ENCODE data around the gene CELA2B.
"Not testable (repeated sequence)": the region's sequence is repeated elsewhere in the genome, so short reads cannot be mapped to it uniquely, and the experiment has no call there.

The CELA2B gene

DNA sequence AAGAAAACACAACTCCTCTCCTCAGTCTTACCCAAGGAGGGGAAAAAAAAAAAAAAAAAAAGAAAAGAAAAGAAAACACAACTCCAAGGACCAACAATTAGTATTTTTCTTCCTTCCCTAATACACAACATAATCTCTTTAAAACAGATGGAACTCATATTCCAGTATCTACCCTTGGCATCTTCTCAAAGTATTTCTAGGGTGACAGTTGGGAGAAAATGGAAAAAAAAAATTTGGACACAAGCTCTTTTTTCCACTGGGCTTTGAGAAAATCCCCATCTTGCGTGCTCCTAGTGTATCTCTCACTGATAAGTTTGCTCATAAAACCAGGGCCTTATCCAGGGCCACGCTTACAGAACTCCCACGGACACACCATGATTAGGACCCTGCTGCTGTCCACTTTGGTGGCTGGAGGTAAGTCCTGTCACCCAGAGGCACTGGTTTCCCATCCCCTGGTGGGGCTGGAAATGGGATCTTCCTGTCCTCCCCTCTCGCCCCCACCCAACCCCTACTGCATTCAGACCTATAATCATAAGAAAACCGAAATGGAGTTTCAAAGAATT, at the start of gene CELA2B:
Gene CELA2B (plus strand): TSS at position 353 of the 563 bp plus-strand sequence. CDS start 22 bp downstream, at position 375.
- TF ChIP-seq, protein P1, sequence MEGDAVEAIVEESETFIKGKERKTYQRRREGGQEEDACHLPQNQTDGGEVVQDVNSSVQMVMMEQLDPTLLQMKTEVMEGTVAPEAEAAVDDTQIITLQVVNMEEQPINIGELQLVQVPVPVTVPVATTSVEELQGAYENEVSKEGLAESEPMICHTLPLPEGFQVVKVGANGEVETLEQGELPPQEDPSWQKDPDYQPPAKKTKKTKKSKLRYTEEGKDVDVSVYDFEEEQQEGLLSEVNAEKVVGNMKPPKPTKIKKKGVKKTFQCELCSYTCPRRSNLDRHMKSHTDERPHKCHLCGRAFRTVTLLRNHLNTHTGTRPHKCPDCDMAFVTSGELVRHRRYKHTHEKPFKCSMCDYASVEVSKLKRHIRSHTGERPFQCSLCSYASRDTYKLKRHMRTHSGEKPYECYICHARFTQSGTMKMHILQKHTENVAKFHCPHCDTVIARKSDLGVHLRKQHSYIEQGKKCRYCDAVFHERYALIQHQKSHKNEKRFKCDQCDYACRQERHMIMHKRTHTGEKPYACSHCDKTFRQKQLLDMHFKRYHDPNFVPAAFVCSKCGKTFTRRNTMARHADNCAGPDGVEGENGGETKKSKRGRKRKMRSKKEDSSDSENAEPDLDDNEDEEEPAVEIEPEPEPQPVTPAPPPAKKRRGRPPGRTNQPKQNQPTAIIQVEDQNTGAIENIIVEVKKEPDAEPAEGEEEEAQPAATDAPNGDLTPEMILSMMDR (IDR thresholded peaks at IDR 0.05; ENCODE audit: insufficient read depth, low read depth, low read length, missing control alignments) = no peak
- no peak within 1 kb of the TSS for H3K4me3 ChIP-seq (ENCODE audit: low read depth, low read length)
- DNase-seq (ENCODE audit: low read depth) = no peak

DNA sequence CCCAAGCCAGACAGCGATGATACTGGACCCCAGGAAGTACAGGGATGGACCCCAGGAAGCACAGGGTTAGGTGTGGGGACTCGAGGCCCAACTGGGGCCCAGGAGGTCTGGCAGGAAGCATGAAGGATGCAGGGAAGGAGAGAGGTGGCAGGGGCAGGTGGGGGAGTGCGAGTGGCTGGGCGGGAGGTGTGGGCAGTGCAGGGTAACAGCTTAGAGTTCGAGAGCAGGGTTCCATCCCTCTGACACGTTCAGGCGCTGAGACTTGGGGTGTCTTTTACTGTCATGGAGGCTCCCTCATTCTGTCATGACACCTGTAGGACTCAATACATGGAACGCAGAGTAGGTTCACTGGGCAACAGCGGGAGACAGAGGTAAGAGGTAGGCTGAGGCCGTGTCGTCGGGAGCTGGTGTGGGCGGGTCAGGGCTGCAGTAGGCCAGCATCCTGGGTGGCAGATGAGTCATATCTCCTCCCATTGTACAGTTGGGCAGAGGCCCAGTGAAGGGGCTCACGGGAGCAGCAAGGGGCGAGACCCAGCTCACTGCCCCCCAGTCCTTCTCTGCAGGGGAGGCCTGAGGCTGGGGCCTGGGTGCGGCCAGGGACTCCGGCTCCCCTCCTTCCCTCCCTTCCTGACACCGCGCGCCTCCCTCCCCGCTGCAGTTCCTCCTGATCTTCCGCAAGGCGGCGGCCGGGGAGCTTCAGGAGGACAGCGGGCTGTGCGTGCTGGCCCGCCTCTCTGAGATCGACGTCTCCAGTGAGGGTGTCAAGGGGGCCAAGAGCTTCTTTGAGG, 49.2 kb upstream of the CELA2B start:
- no peak for DNase-seq (ENCODE audit: low read depth)
- TF ChIP-seq, protein P1 (IDR thresholded peaks at IDR 0.05; ENCODE audit: insufficient read depth, low read depth, low read length, missing control alignments) = no peak
- no peak overlapping the region for H3K4me3 ChIP-seq (ENCODE audit: low read depth, low read length)

DNA sequence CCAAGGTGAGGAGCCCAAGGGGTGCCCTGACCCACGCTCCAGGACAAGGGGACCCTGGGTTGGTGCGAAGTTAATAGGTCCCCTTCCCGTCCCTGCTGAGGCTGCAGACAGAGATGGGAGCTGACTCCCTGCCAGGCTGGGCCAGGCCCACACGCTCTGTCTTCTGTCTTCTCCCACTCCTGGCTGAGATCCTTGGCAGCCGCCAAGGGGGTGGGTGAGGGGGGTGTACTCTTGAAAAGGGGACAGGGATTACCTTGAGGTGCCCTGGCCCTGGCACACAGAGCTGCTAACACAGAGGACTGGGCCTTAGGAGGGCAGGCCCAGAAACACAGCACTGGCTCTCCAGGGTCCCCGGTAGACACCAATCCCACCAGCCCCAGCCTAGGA, 48.6 kb upstream of the CELA2B start:
- no peak overlapping the region for H3K4me3 ChIP-seq (ENCODE audit: low read depth, low read length)
- TF ChIP-seq, protein P1 (IDR thresholded peaks at IDR 0.05; ENCODE audit: insufficient read depth, low read depth, low read length, missing control alignments) = no peak
- no peak for DNase-seq (ENCODE audit: low read depth)

DNA sequence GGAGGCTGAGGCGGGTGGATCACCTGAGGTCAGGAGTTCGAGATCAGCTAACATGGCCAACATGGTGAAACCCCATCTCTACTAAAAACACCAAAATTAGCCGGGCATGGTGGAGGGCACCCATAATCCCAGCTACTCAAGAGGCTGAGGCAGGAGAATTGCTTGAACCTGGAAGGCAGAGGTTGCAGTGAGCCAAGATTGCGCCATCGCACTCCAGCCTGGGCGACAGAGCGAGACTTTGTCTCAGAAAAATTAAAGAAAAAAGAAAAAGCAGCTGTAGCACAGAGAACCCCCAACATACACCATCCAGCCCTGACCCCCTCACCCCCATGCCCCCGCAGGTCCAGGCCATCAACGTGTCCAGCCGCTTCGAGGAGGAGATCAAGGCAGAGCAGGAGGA, 47.7 kb upstream of the CELA2B start:
- DNase-seq (ENCODE audit: low read depth); H3K4me3 ChIP-seq (ENCODE audit: low read depth, low read length): not testable (repeated sequence)

DNA sequence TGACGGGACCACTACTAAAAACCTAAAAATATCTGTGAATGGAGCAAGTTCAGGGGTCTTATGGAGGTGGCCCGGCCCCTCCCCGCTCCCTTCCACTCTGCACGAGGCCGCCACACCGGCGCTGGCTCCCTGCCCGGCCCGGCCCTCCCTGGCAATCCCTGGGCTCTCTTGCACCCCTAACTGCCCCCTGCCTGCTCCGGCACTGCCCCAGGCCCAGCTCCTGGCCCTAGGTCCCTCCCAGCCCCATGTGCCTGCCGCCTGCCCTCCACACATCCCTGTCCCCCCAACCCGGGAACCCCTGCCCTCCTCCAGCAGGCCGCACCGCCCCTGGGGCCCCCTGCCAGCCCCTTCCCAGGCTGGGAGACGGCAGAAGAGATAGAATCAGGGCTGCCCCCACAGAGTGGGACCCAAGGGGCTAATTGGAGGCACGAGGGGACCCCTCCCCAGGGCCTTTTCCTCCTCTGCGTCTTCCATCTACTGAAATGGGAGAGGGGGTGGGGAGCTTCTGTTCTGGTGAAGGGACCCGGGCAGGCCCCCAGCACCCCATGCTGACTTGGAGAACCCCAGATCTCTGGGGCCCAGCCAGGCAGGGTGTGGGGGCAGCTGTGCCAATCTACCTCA, 47.0 kb upstream of the CELA2B start:
- TF ChIP-seq, protein P1 (IDR thresholded peaks at IDR 0.05; ENCODE audit: insufficient read depth, low read depth, low read length, missing control alignments) = no peak
- DNase-seq (ENCODE audit: low read depth) = no peak
- no peak overlapping the region for H3K4me3 ChIP-seq (ENCODE audit: low read depth, low read length)

DNA sequence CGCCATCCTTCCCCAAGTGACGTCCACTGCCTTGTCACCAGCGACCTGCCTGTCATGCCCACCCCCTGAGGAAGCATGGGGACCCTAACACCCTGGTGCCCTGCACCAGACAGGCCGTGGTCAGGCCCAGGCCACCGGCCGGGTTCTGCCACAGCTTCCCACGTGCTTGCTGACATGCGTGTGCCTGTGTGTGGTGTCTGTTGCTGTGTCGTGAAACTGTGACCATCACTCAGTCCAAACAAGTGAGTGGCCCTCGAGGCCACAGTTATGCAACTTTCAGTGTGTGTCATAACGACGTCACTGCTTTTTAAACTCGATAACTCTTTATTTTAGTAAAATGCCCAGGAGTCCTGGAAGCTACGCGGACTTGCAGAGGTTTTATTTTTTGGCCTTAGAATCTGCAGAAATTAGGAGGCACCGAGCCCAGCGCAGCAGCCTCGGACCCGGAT, 46.2 kb upstream of the CELA2B start:
- DNase-seq (ENCODE audit: low read depth) = no peak
- TF ChIP-seq, protein P1 (IDR thresholded peaks at IDR 0.05; ENCODE audit: insufficient read depth, low read depth, low read length, missing control alignments) = no peak
- no peak overlapping the region for H3K4me3 ChIP-seq (ENCODE audit: low read depth, low read length)

DNA sequence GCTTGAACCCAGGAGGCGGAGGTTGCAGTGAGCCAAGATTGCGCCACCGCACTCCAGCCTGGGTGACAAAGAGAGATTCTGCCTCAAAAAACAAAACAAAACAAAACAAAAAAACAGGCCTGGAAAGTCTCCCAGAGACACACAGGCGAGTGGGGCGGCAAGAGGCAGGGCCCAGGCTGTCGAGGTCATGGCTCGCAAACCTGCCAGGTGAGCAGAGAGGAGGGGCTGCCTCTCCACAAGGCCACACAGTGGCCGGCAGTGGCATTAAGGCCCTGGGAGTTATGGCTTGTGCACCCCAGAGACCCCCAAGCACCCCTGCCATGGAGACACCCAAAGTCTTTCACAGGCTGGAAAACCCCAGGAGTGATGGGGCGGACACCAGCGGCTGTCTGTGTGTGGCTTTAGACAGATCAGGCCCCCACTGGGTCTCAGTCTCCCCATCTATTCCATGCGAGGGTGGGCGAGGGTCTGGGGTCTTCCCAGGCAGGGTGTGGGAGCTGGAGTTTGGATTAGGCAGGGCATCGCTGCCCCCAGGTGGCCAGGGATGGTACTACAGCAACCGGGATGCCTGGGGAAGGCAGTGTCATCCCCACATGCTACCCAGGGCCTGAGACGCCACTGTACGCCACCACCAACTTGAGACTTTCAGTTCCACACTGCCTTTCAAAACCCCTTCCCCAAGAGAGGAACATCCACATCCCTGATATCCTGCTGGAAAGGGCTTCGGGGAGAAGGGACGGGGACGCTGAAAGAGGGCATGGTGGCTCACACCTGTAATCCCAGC, 44.9 kb upstream of the CELA2B start:
- TF ChIP-seq, protein P1 (IDR thresholded peaks at IDR 0.05; ENCODE audit: insufficient read depth, low read depth, low read length, missing control alignments) = peak; percentile 98
- peak; percentile 70 for DNase-seq (ENCODE audit: low read depth)
- no peak overlapping the region for H3K4me3 ChIP-seq (ENCODE audit: low read depth, low read length)
